ENCODE data around the gene TUBB4B.
"Not testable (repeated sequence)": the region's sequence is repeated elsewhere in the genome, so short reads cannot be mapped to it uniquely, and the experiment has no call there.

Gene TUBB4B

DNA sequence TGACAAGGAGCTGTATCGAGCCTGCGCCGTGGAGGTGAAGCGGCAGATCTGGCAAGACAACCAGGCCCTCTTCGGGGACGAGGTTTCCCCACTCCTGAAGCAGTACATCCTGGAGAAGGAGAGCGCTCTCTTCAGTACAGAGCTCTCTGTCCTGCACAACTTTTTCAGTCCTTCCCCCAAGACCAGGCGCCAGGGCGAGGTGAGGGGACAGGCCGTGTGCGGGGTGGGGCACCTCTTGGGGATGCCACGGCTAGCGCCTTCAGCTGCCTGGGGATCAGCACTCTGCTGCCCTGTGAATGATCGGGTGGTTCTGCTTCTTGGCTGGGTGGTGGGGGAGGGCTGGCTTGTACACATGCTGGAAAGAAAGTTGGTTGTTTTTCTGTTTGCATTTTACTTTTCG is 15.8 kb downstream of the TUBB4B start:
- peaks cover 6% of the 10 kb centered on the region; the same call in 1 of the 2 replicates for H3K36me3 ChIP-seq (ENCODE audit: insufficient read depth, low read length)
- H3K27ac ChIP-seq (ENCODE audit: low read depth, low read length), result no peak overlapping the region
- no peak overlapping the region for H2AFZ ChIP-seq (ENCODE audit: low read length, unreplicated experiment)
- peak overlapping the region; percentile 83 for H3K4me3 ChIP-seq (ENCODE audit: low read depth, low read length)
- H3K4me1 ChIP-seq (ENCODE audit: control insufficient read depth, insufficient read depth, low read length, unreplicated experiment), result peaks cover 14% of the 10 kb centered on the region
- no peaks in the 10 kb centered on the region for H3K27me3 ChIP-seq (ENCODE audit: insufficient read depth, low read length)
- peaks cover 19% of the 10 kb centered on the region for H3K79me2 ChIP-seq (ENCODE audit: control insufficient read depth, insufficient read depth, low read length, unreplicated experiment)

GRCh38 chr9:137262173-137262908 is 21.3 kb downstream of the TUBB4B start:
- H3K36me3 ChIP-seq (ENCODE audit: insufficient read depth, low read length), result peaks cover 11% of the 10 kb centered on the region; the same call in 1 of the 2 replicates
- H3K27ac ChIP-seq (ENCODE audit: low read depth, low read length); H3K4me1 ChIP-seq (ENCODE audit: control insufficient read depth, insufficient read depth, low read length, unreplicated experiment); H3K4me3 ChIP-seq (ENCODE audit: low read depth, low read length); H3K27me3 ChIP-seq (ENCODE audit: insufficient read depth, low read length); H2AFZ ChIP-seq (ENCODE audit: low read length, unreplicated experiment); H3K79me2 ChIP-seq (ENCODE audit: control insufficient read depth, insufficient read depth, low read length, unreplicated experiment): not testable (repeated sequence)

DNA sequence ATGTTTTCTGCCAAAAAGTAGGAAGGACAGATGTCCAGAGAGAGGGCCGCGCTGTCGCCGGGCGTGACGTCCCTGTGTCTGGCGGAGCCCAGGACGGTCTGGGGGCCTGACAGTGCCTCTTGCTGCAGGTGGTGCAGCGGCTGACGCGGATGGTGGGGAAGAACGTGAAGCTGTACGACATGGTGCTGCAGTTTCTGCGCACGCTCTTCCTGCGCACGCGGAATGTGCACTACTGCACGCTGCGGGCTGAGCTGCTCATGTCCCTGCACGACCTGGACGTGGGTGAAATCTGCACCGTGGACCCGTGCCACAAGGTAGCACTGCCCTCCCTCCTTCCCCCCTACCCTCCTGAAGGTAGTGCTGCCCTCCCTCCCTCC is 21.8 kb downstream of the TUBB4B start:
- Histone ChIP-seq H3K79me2 (ENCODE audit: control insufficient read depth, insufficient read depth, low read length, unreplicated experiment) (no peaks in the 10 kb centered on the region), H3K27me3 (ENCODE audit: insufficient read depth, low read length) (no peaks in the 10 kb centered on the region), H3K36me3 (ENCODE audit: insufficient read depth, low read length) (peaks cover 11% of the 10 kb centered on the region; the same call in 1 of the 2 replicates), H3K27ac (ENCODE audit: low read depth, low read length) (no peak overlapping the region), H3K4me1 (ENCODE audit: control insufficient read depth, insufficient read depth, low read length, unreplicated experiment) (peaks cover 4% of the 10 kb centered on the region), H3K4me3 (ENCODE audit: low read depth, low read length) (no peak overlapping the region), H2AFZ (ENCODE audit: low read length, unreplicated experiment) (no peak overlapping the region)

DNA sequence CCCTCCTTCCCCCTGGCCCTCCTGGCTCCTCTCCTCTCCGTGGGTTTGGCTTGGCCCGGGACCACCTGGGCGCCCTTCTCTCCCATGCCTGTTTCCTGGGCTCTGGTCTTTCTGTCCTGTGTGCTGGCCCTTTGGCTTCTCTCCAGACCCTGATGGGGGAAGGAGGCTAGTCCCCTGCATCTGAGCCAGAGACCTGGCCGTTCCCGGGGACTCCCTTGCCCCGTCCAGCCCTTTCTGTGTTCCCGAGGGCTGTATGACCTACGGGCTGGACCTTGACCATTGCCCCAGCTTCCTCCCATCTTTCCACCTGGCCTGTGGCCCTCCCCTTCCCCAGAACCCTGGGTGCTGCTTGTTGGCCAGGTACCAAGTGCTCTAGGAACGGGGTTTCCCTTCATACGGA is 22.4 kb downstream of the TUBB4B start:
- Histone ChIP-seq H3K36me3 (ENCODE audit: insufficient read depth, low read length) (peaks cover 11% of the 10 kb centered on the region; the same call in 1 of the 2 replicates), H3K4me3 (ENCODE audit: low read depth, low read length) (no peak overlapping the region), H3K4me1 (ENCODE audit: control insufficient read depth, insufficient read depth, low read length, unreplicated experiment) (peaks cover 10% of the 10 kb centered on the region), H3K79me2 (ENCODE audit: control insufficient read depth, insufficient read depth, low read length, unreplicated experiment) (no peaks in the 10 kb centered on the region), H2AFZ (ENCODE audit: low read length, unreplicated experiment) (no peak overlapping the region), H3K27me3 (ENCODE audit: insufficient read depth, low read length) (no peaks in the 10 kb centered on the region), H3K27ac (ENCODE audit: low read depth, low read length) (no peak overlapping the region)

GRCh38 chr9:137264067-137264466 is 23.0 kb downstream of the TUBB4B start:
- no peaks in the 10 kb centered on the region for H3K27me3 ChIP-seq (ENCODE audit: insufficient read depth, low read length)
- H3K27ac ChIP-seq (ENCODE audit: low read depth, low read length), result no peak overlapping the region
- peaks cover 15% of the 10 kb centered on the region for H3K4me1 ChIP-seq (ENCODE audit: control insufficient read depth, insufficient read depth, low read length, unreplicated experiment)
- no peak overlapping the region for H3K4me3 ChIP-seq (ENCODE audit: low read depth, low read length)
- peaks cover 1% of the 10 kb centered on the region for H3K79me2 ChIP-seq (ENCODE audit: control insufficient read depth, insufficient read depth, low read length, unreplicated experiment)
- H3K36me3 ChIP-seq (ENCODE audit: insufficient read depth, low read length), result peaks cover 11% of the 10 kb centered on the region; the same call in 1 of the 2 replicates
- no peak overlapping the region for H2AFZ ChIP-seq (ENCODE audit: low read length, unreplicated experiment)

- Histone ChIP-seq H3K4me1 (ENCODE audit: control insufficient read depth, insufficient read depth, low read length, unreplicated experiment) (peaks cover 15% of the 10 kb centered on the region), H3K4me3 (ENCODE audit: low read depth, low read length) (no peak overlapping the region), H3K27me3 (ENCODE audit: insufficient read depth, low read length) (no peaks in the 10 kb centered on the region), H3K79me2 (ENCODE audit: control insufficient read depth, insufficient read depth, low read length, unreplicated experiment) (peaks cover 5% of the 10 kb centered on the region), H3K36me3 (ENCODE audit: insufficient read depth, low read length) (peaks cover 17% of the 10 kb centered on the region; the same call in 1 of the 2 replicates), H3K27ac (ENCODE audit: low read depth, low read length) (no peak overlapping the region), H2AFZ (ENCODE audit: low read length, unreplicated experiment) (no peak overlapping the region)
These were observed 24.5 kb downstream of the TUBB4B start for GRCh38 chr9:137265496-137266161.

GRCh38 chr9:137266162-137266527 is 25.1 kb downstream of the TUBB4B start:
- H3K79me2 ChIP-seq (ENCODE audit: control insufficient read depth, insufficient read depth, low read length, unreplicated experiment), result peaks cover 5% of the 10 kb centered on the region
- H3K27me3 ChIP-seq (ENCODE audit: insufficient read depth, low read length), result no peaks in the 10 kb centered on the region
- H3K4me3 ChIP-seq (ENCODE audit: low read depth, low read length), result no peak overlapping the region
- H3K36me3 ChIP-seq (ENCODE audit: insufficient read depth, low read length), result peaks cover 17% of the 10 kb centered on the region; the same call in 1 of the 2 replicates
- H3K27ac ChIP-seq (ENCODE audit: low read depth, low read length), result no peak overlapping the region
- peaks cover 15% of the 10 kb centered on the region for H3K4me1 ChIP-seq (ENCODE audit: control insufficient read depth, insufficient read depth, low read length, unreplicated experiment)
- no peak overlapping the region for H2AFZ ChIP-seq (ENCODE audit: low read length, unreplicated experiment)

DNA sequence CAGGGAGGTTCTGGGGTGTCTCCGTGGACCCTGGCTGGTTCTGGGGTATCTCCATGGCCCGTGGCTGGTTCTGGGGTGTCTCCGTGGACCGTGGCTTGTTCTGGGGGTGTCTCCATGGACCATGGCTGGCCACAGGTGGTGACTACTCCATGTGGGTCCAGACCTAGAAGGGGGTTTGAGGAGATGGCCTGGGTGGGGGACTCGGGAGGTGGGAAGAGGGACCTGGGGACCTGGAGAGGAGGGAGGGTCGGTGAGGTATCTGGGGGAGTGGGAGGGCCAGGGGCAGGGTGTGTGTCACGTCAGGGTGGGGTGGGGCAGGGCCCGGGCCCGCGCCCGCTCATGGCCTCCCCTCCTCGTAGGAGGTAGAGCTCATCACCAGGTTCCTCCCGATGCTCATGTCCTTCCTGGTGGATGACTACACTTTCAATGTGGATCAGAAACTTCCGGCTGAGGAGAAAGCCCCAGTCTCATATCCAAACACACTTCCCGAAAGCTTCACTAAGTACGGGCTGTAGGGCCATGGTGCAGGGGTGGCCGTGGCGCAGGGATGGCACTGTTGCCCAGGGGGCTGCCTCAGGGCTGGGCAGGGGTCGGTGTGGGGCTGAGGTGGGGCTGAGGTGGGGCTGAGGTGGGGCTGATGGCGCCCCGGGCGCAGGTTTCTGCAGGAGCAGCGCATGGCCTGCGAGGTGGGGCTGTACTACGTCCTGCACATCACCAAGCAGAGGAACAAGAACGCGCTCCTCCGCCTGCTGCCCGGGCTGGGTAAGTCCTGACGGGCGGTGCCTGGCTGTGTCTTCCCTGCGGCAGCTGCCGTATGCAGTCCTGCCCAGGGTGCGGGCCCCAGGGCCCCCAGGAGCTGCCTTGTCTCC is 25.7 kb downstream of the TUBB4B start:
- no peak overlapping the region for H3K27ac ChIP-seq (ENCODE audit: low read depth, low read length)
- no peak overlapping the region for H3K4me3 ChIP-seq (ENCODE audit: low read depth, low read length)
- H2AFZ ChIP-seq (ENCODE audit: low read length, unreplicated experiment), result no peak overlapping the region
- peaks cover 5% of the 10 kb centered on the region for H3K79me2 ChIP-seq (ENCODE audit: control insufficient read depth, insufficient read depth, low read length, unreplicated experiment)
- H3K27me3 ChIP-seq (ENCODE audit: insufficient read depth, low read length), result no peaks in the 10 kb centered on the region
- peaks cover 17% of the 10 kb centered on the region; the same call in 1 of the 2 replicates for H3K36me3 ChIP-seq (ENCODE audit: insufficient read depth, low read length)
- peaks cover 15% of the 10 kb centered on the region for H3K4me1 ChIP-seq (ENCODE audit: control insufficient read depth, insufficient read depth, low read length, unreplicated experiment)

GRCh38 chr9:137267933-137268355 is 26.9 kb downstream of the TUBB4B start:
- Histone ChIP-seq H3K36me3 (ENCODE audit: insufficient read depth, low read length) (peaks cover 17% of the 10 kb centered on the region; the same call in 1 of the 2 replicates), H3K4me1 (ENCODE audit: control insufficient read depth, insufficient read depth, low read length, unreplicated experiment) (peaks cover 15% of the 10 kb centered on the region), H3K27ac (ENCODE audit: low read depth, low read length) (peak overlapping the region; percentile 47; the same call in 1 of the 2 replicates), H3K27me3 (ENCODE audit: insufficient read depth, low read length) (no peaks in the 10 kb centered on the region), H2AFZ (ENCODE audit: low read length, unreplicated experiment) (no peak overlapping the region), H3K79me2 (ENCODE audit: control insufficient read depth, insufficient read depth, low read length, unreplicated experiment) (peaks cover 5% of the 10 kb centered on the region), H3K4me3 (ENCODE audit: low read depth, low read length) (no peak overlapping the region)

DNA sequence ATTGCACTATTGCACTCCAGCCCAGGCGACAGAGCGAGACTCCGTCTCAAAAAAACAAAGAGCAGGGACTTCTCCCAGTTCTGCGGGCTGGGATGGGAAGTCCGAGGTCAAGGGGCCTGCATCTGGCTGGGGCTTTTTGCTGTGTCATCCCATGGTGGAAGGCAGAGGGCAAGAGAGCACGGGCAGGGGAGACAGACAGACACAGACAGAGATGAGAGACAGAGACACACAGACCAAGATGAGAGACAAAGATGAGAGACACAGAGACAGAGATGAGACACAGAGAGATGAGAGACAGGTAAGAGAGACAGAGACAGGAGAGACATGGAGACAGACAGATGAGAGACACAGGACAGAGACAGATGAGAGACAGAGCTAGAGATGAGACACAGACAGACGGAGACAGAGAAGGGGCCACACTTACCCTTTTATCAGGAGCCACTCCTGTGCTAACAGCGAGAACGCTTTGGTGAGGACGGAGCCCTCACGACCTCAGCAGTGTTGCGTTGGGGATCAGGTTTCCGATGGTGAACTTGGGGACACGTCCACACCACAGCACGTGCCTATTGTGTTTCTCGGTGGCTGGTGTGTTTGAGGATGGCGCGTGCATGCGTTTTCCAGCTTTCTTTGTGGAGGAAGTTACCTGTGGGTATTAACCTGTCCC is 27.6 kb downstream of the TUBB4B start:
- H3K4me1 ChIP-seq (ENCODE audit: control insufficient read depth, insufficient read depth, low read length, unreplicated experiment), result peaks cover 15% of the 10 kb centered on the region
- peaks cover 5% of the 10 kb centered on the region for H3K79me2 ChIP-seq (ENCODE audit: control insufficient read depth, insufficient read depth, low read length, unreplicated experiment)
- no peak overlapping the region for H3K4me3 ChIP-seq (ENCODE audit: low read depth, low read length)
- peak overlapping the region; percentile 47 for H3K27ac ChIP-seq (ENCODE audit: low read depth, low read length)
- peaks cover 19% of the 10 kb centered on the region; the same call in 1 of the 2 replicates for H3K36me3 ChIP-seq (ENCODE audit: insufficient read depth, low read length)
- no peak overlapping the region for H2AFZ ChIP-seq (ENCODE audit: low read length, unreplicated experiment)
- no peaks in the 10 kb centered on the region for H3K27me3 ChIP-seq (ENCODE audit: insufficient read depth, low read length)

Data from ACC112 (cell line).